ENCODE results near the gene STK32B. TPM values are rescaled to one million over a fixed set of nuclear protein-coding genes. Genes with fewer than 3 reads are reported as not detected.

Gene STK32B
- total and polyA plus RNA-seq, 2 experiments from 2014 or later: not detected

DNA sequence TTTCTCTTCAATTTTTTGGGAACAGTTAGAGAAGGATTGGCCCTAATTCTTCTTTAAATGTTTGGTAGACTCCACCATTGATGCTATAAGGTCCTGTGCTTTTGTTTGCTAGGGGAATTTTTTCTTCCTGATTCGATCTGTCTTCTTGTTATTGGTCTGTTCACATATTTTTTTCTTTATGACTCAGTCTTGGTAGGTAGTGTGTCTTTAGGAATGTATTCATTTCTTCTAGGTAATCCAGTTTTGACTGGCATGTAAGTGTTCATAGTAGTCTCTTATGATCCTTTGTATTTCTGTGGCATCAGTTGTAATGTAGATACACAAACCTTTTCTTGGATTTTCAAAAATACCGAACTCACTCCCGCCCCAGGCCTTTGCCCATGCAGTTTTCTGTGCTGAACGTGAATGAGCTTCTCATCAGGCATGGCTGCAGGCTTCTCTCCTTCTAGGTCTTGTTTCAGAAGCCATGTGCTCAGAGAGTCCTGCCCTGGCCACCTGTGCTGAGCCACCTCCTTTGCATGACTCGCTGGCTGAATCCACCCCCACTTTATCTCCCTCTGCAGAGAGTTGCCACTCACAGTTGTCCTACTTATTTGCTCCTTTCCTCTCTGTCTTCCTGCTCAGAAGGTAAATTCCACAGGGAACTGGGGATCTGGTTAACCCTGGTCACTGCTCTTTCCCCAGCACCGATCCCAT lies 67.0 kb downstream of the STK32B start:
- H3K27ac ChIP-seq: no peak overlapping the region
- DNase-seq (ENCODE audit: low read depth in 1 of 2, low spot score in 1 of 2): no peak
- H3K27me3 ChIP-seq: no peaks in the 10 kb centered on the region
- no peaks in the 10 kb centered on the region for H3K9me3 ChIP-seq (ENCODE audit: low read depth)
- H3K36me3 ChIP-seq: no peaks in the 10 kb centered on the region
- H3K4me1 ChIP-seq (ENCODE audit: low read depth): no peaks in the 10 kb centered on the region
- H3K4me3 ChIP-seq: no peak overlapping the region
- TF ChIP-seq, protein P1, sequence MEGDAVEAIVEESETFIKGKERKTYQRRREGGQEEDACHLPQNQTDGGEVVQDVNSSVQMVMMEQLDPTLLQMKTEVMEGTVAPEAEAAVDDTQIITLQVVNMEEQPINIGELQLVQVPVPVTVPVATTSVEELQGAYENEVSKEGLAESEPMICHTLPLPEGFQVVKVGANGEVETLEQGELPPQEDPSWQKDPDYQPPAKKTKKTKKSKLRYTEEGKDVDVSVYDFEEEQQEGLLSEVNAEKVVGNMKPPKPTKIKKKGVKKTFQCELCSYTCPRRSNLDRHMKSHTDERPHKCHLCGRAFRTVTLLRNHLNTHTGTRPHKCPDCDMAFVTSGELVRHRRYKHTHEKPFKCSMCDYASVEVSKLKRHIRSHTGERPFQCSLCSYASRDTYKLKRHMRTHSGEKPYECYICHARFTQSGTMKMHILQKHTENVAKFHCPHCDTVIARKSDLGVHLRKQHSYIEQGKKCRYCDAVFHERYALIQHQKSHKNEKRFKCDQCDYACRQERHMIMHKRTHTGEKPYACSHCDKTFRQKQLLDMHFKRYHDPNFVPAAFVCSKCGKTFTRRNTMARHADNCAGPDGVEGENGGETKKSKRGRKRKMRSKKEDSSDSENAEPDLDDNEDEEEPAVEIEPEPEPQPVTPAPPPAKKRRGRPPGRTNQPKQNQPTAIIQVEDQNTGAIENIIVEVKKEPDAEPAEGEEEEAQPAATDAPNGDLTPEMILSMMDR (IDR thresholded peaks at IDR 0.05; ENCODE audit: low read depth, low read length): no peak

DNA sequence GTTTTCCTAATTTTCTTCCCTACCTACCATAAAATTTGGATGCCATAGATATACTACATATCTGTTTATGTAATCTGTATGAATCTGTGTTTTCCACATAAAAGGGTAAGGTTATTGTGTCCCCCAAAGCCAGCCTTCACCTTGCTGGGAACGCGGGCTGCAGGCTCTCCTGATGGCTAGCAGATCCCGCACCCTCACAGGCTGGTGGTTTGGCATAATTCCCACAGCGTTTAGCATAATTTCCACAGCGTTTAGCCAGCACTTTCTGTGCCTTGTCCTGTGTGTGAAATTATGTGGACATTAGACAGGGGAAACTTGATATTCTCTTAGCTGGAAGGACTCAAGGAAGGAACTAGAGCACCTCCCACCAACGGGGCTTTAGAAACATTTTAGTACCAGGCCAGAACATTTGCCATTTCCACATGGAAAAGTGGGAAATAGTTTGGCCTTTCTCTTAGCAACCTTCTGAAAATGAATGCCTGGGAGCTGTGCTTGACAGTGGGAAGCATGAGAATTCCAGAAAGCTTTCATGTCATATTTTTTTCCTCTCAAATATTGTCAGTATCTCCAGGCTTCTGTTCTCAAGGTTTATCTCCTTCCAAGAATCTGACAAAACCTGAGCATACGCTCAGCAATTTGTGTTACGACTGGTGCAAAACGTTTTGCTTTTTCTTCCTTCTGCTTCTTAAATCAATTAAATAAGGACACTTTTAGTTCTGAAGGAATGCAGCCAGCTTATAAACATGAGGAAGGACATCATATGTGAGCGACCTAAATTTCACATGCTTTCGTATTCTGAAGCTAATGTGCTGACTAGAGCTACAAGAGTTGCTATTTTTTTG lies 67.9 kb downstream of the STK32B start:
- no peak for DNase-seq (ENCODE audit: low read depth in 1 of 2, low spot score in 1 of 2)
- no peaks in the 10 kb centered on the region for H3K27me3 ChIP-seq
- H3K4me3 ChIP-seq: no peak overlapping the region
- TF ChIP-seq, protein P1 (IDR thresholded peaks at IDR 0.05; ENCODE audit: low read depth, low read length): no peak
- no peaks in the 10 kb centered on the region for H3K36me3 ChIP-seq
- H3K9me3 ChIP-seq (ENCODE audit: low read depth): no peaks in the 10 kb centered on the region
- no peak overlapping the region for H3K27ac ChIP-seq
- H3K4me1 ChIP-seq (ENCODE audit: low read depth): no peaks in the 10 kb centered on the region

DNA sequence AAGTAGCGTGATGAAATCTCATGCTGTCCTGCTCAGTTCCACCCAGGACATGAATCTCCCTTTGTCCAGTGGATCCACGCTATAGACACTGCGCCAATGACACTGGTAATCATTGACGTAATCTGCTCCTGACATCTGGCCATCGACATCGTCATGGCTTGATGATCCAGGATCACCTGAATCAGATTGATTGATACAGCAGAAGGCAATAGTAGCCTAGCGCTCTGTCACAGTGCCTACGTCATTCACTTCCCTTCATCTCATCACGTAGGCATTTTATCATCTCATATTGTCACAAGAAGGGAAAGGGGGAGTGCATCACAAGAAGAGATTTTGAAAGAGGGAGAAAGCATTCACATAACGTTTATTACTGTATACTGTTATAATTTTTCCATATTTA lies 68.8 kb downstream of the STK32B start:
- DNase-seq (ENCODE audit: low read depth in 1 of 2, low spot score in 1 of 2): no peak
- Histone ChIP-seq H3K27ac (no peak overlapping the region), H3K4me1 (ENCODE audit: low read depth) (no peaks in the 10 kb centered on the region), H3K27me3 (no peaks in the 10 kb centered on the region), H3K4me3 (no peak overlapping the region), H3K36me3 (no peaks in the 10 kb centered on the region), H3K9me3 (ENCODE audit: low read depth) (no peaks in the 10 kb centered on the region)
- TF ChIP-seq, protein P1 (IDR thresholded peaks at IDR 0.05; ENCODE audit: low read depth, low read length): no peak

DNA sequence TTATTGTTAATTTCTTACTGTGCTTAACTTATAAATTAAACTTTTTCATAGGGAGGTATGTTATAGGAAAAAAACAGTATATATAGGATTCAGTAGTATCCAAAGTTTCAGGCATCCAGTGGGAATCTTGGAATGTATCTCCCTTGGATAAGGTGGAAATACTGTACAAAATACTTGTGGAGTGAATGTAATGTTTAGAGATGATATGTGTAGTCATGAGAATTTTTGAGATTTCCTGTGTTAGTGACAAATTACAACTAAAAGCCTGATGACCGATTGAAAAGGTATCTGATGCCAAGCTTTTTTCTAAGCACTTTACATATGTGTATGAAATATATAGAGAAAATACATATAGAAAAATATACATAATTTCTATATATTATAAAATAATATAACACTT lies 69.2 kb downstream of the STK32B start:
- no peak for DNase-seq (ENCODE audit: low read depth in 1 of 2, low spot score in 1 of 2)
- H3K4me1 ChIP-seq (ENCODE audit: low read depth): no peaks in the 10 kb centered on the region

DNA sequence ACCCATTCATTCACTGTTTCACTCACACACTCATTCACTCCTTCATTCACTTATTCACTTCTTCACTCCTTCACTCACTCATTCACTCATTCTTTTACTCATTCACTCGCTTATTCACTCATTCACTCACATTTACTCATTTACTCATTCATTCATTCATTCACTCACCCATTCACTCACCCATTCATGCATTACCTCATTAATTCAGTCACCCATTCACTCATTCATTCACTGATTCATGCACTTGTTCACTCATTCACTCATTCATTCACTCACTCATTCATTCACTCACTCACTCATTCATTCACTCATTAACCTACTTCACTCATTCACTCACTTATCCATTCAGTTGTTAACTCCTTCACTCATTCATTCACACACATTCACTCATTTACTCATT lies 70.8 kb downstream of the STK32B start:
- H3K4me3 ChIP-seq: no peak overlapping the region
- DNase-seq (ENCODE audit: low read depth in 1 of 2, low spot score in 1 of 2): no peak
- TF ChIP-seq, protein P1 (IDR thresholded peaks at IDR 0.05; ENCODE audit: low read depth, low read length): no peak
- H3K36me3 ChIP-seq: no peaks in the 10 kb centered on the region
- H3K27ac ChIP-seq: no peak overlapping the region
- no peaks in the 10 kb centered on the region for H3K4me1 ChIP-seq (ENCODE audit: low read depth)
- no peaks in the 10 kb centered on the region for H3K27me3 ChIP-seq
- H3K9me3 ChIP-seq (ENCODE audit: low read depth): no peaks in the 10 kb centered on the region

More for the DNA sequence above, 69.2 kb downstream of the STK32B start:
- Histone ChIP-seq H3K36me3 (no peaks in the 10 kb centered on the region), H3K4me3 (no peak overlapping the region), H3K27ac (no peak overlapping the region), H3K27me3 (no peaks in the 10 kb centered on the region), H3K9me3 (ENCODE audit: low read depth) (no peaks in the 10 kb centered on the region)
- TF ChIP-seq, protein P1 (IDR thresholded peaks at IDR 0.05; ENCODE audit: low read depth, low read length): no peak

All from cardiac muscle cell (in vitro differentiated cells and primary cell).